Measurements from ENCODE around the gene SCGB1C2.
A peak's percentile ranks its signal among the peaks of the same experiment; 100 is the strongest.

Gene SCGB1C2

GRCh38 chr17:162689-163088 lies 25.3 kb downstream of the SCGB1C2 start:
- Histone ChIP-seq H3K79me1 (ENCODE audit: low read length) (no peaks in the 10 kb centered on the region), H3K36me3 (ENCODE audit: control insufficient read depth in 1 of 2, insufficient read depth in 2 of 2, low read length in 2 of 2) (no peaks in the 10 kb centered on the region), H3K14ac (ENCODE audit: low read length) (no peak overlapping the region), H3K9ac (ENCODE audit: low read length) (no peak overlapping the region), H3K4me2 (ENCODE audit: low read length) (no peak overlapping the region), H3K4me3 (ENCODE audit: low read depth, low read length) (no peak overlapping the region), H4K91ac (ENCODE audit: low read depth, low read length) (no peak overlapping the region), H2BK12ac (ENCODE audit: low read length) (no peak overlapping the region), H3K4me1 (ENCODE audit: control insufficient read depth in 1 of 2, insufficient read depth in 2 of 2, low read length in 2 of 2) (no peaks in the 10 kb centered on the region), H3K9me3 (ENCODE audit: insufficient read depth, low read depth, low read length) (no peaks in the 10 kb centered on the region), H3K23ac (ENCODE audit: low read length) (no peak overlapping the region), H2BK120ac (ENCODE audit: insufficient read depth, low read length, poor library complexity) (no peak overlapping the region), H4K12ac (ENCODE audit: low read depth, low read length) (no peak overlapping the region), H3K27me3 (ENCODE audit: insufficient read depth, low read length) (no peaks in the 10 kb centered on the region), H4K8ac (ENCODE audit: low read depth, low read length) (no peak overlapping the region), H3K4ac (ENCODE audit: low read depth, low read length) (no peak overlapping the region), H2AFZ (ENCODE audit: insufficient read depth, low read length, poor library complexity) (no peak overlapping the region), H3K18ac (ENCODE audit: low read length) (no peak overlapping the region), H3K79me2 (ENCODE audit: control insufficient read depth, insufficient read depth, low read length, poor library complexity) (no peaks in the 10 kb centered on the region), H3K27ac (ENCODE audit: low read depth, low read length) (no peak overlapping the region), H2AK5ac (ENCODE audit: low read length) (no peak overlapping the region), H2BK5ac (ENCODE audit: low read depth, low read length, poor library complexity) (no peak overlapping the region)
- no peak for DNase-seq
- WGBS (ENCODE audit: extremely low coverage, insufficient coverage, insufficient read length): no CpG with 5 or more reads among the region's 11 CpGs

GRCh38 chr17:163514-164098 lies 26.2 kb downstream of the SCGB1C2 start:
- Histone ChIP-seq H2BK120ac (ENCODE audit: insufficient read depth, low read length, poor library complexity) (no peak overlapping the region), H2AK5ac (ENCODE audit: low read length) (no peak overlapping the region), H2AFZ (ENCODE audit: insufficient read depth, low read length, poor library complexity) (no peak overlapping the region), H3K9me3 (ENCODE audit: insufficient read depth, low read depth, low read length) (no peaks in the 10 kb centered on the region), H4K91ac (ENCODE audit: low read depth, low read length) (no peak overlapping the region), H2BK12ac (ENCODE audit: low read length) (no peak overlapping the region), H3K27me3 (ENCODE audit: insufficient read depth, low read length) (no peaks in the 10 kb centered on the region), H4K12ac (ENCODE audit: low read depth, low read length) (no peak overlapping the region), H3K4me3 (ENCODE audit: low read depth, low read length) (no peak overlapping the region), H3K4me1 (ENCODE audit: control insufficient read depth in 1 of 2, insufficient read depth in 2 of 2, low read length in 2 of 2) (no peaks in the 10 kb centered on the region), H3K4me2 (ENCODE audit: low read length) (no peak overlapping the region), H3K18ac (ENCODE audit: low read length) (no peak overlapping the region), H3K79me2 (ENCODE audit: control insufficient read depth, insufficient read depth, low read length, poor library complexity) (no peaks in the 10 kb centered on the region), H3K79me1 (ENCODE audit: low read length) (no peaks in the 10 kb centered on the region), H3K14ac (ENCODE audit: low read length) (no peak overlapping the region), H2BK5ac (ENCODE audit: low read depth, low read length, poor library complexity) (no peak overlapping the region), H4K8ac (ENCODE audit: low read depth, low read length) (no peak overlapping the region), H3K4ac (ENCODE audit: low read depth, low read length) (no peak overlapping the region), H3K9ac (ENCODE audit: low read length) (no peak overlapping the region), H3K36me3 (ENCODE audit: control insufficient read depth in 1 of 2, insufficient read depth in 2 of 2, low read length in 2 of 2) (no peaks in the 10 kb centered on the region), H3K27ac (ENCODE audit: low read depth, low read length) (no peak overlapping the region), H3K23ac (ENCODE audit: low read length) (no peak overlapping the region)
- peak in 1 of 2 donors; percentile 31 for DNase-seq
- no CpG with 5 or more reads among the region's 11 CpGs for WGBS (ENCODE audit: extremely low coverage, insufficient coverage, insufficient read length)

GRCh38 chr17:164303-165235 lies 27.2 kb downstream of the SCGB1C2 start:
- no CpG with 5 or more reads among the region's 16 CpGs for WGBS (ENCODE audit: extremely low coverage, insufficient coverage, insufficient read length)
- DNase-seq: peak in 1 of 2 donors; percentile 5
- Histone ChIP-seq H3K27ac (ENCODE audit: low read depth, low read length) (no peak overlapping the region), H4K12ac (ENCODE audit: low read depth, low read length) (no peak overlapping the region), H3K79me1 (ENCODE audit: low read length) (no peaks in the 10 kb centered on the region), H3K14ac (ENCODE audit: low read length) (no peak overlapping the region), H3K9ac (ENCODE audit: low read length) (no peak overlapping the region), H2BK12ac (ENCODE audit: low read length) (no peak overlapping the region), H3K79me2 (ENCODE audit: control insufficient read depth, insufficient read depth, low read length, poor library complexity) (no peaks in the 10 kb centered on the region), H3K4me1 (ENCODE audit: control insufficient read depth in 1 of 2, insufficient read depth in 2 of 2, low read length in 2 of 2) (no peaks in the 10 kb centered on the region), H2BK5ac (ENCODE audit: low read depth, low read length, poor library complexity) (no peak overlapping the region), H3K9me3 (ENCODE audit: insufficient read depth, low read depth, low read length) (no peaks in the 10 kb centered on the region), H3K27me3 (ENCODE audit: insufficient read depth, low read length) (no peaks in the 10 kb centered on the region), H3K4me2 (ENCODE audit: low read length) (no peak overlapping the region), H2BK120ac (ENCODE audit: insufficient read depth, low read length, poor library complexity) (no peak overlapping the region), H3K23ac (ENCODE audit: low read length) (no peak overlapping the region), H2AK5ac (ENCODE audit: low read length) (no peak overlapping the region), H3K36me3 (ENCODE audit: control insufficient read depth in 1 of 2, insufficient read depth in 2 of 2, low read length in 2 of 2) (no peaks in the 10 kb centered on the region), H3K4me3 (ENCODE audit: low read depth, low read length) (no peak overlapping the region), H3K4ac (ENCODE audit: low read depth, low read length) (no peak overlapping the region), H2AFZ (ENCODE audit: insufficient read depth, low read length, poor library complexity) (no peak overlapping the region), H4K8ac (ENCODE audit: low read depth, low read length) (no peak overlapping the region), H4K91ac (ENCODE audit: low read depth, low read length) (no peak overlapping the region), H3K18ac (ENCODE audit: low read length) (no peak overlapping the region)

DNA sequence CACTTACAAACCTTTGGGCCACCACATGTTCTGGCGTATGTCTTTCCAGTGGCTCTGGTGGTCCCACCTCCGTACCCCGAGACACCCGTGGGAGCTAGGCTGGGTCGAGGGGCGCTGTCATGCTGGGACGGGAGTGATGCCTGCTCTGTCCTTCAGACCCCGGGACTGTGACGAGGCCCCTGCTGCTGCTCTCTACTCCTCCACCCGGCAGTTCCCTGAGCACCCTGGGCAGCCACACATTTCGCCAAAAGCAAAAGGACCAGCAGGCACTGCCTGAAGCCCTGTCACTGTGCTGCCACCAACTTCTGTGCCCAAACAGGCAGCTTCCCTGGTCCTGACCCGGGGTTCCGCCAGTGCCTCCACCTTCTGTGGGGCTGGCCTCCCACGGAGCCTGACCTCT lies 28.6 kb downstream of the SCGB1C2 start:
- no peak overlapping the region for H3K14ac ChIP-seq (ENCODE audit: low read length)
- H3K4ac ChIP-seq (ENCODE audit: low read depth, low read length): no peak overlapping the region
- no peak overlapping the region for H2BK120ac ChIP-seq (ENCODE audit: insufficient read depth, low read length, poor library complexity)
- no peak overlapping the region for H3K27ac ChIP-seq (ENCODE audit: low read depth, low read length)
- H3K27me3 ChIP-seq (ENCODE audit: insufficient read depth, low read length): no peaks in the 10 kb centered on the region
- DNase-seq: no peak
- H2BK12ac ChIP-seq (ENCODE audit: low read length): no peak overlapping the region
- H2AK5ac ChIP-seq (ENCODE audit: low read length): no peak overlapping the region
- H2BK5ac ChIP-seq (ENCODE audit: low read depth, low read length, poor library complexity): no peak overlapping the region
- H3K4me1 ChIP-seq (ENCODE audit: control insufficient read depth in 1 of 2, insufficient read depth in 2 of 2, low read length in 2 of 2): no peaks in the 10 kb centered on the region
- H3K4me2 ChIP-seq (ENCODE audit: low read length): no peak overlapping the region
- peaks cover 4% of the 10 kb centered on the region for H3K9me3 ChIP-seq (ENCODE audit: insufficient read depth, low read depth, low read length)
- H3K4me3 ChIP-seq (ENCODE audit: low read depth, low read length): no peak overlapping the region
- H2AFZ ChIP-seq (ENCODE audit: insufficient read depth, low read length, poor library complexity): no peak overlapping the region
- H4K8ac ChIP-seq (ENCODE audit: low read depth, low read length): no peak overlapping the region
- H4K12ac ChIP-seq (ENCODE audit: low read depth, low read length): no peak overlapping the region
- H3K36me3 ChIP-seq (ENCODE audit: control insufficient read depth in 1 of 2, insufficient read depth in 2 of 2, low read length in 2 of 2): no peaks in the 10 kb centered on the region
- WGBS (ENCODE audit: extremely low coverage, insufficient coverage, insufficient read length): no CpG with 5 or more reads among the region's 14 CpGs
- no peak overlapping the region for H3K23ac ChIP-seq (ENCODE audit: low read length)
- no peak overlapping the region for H3K18ac ChIP-seq (ENCODE audit: low read length)
- H4K91ac ChIP-seq (ENCODE audit: low read depth, low read length): no peak overlapping the region
- H3K79me1 ChIP-seq (ENCODE audit: low read length): no peaks in the 10 kb centered on the region
- H3K9ac ChIP-seq (ENCODE audit: low read length): no peak overlapping the region
- no peaks in the 10 kb centered on the region for H3K79me2 ChIP-seq (ENCODE audit: control insufficient read depth, insufficient read depth, low read length, poor library complexity)

Data from trophoblast cell (in vitro differentiated cells and primary cell).